Endodermal cell (in vitro differentiated cells): ENCODE results near the gene LAMB1. TPM values are rescaled to one million over a fixed set of nuclear protein-coding genes. Genes with fewer than 3 reads are reported as not detected.
A peak's percentile ranks its signal among the peaks of the same experiment; 100 is the strongest.

ENCODE experiments used
- DNase-seq: peaks from one replicate; pipeline ENCODE4 v3.0.0-alpha.2; 2017
- H3K27ac ChIP-seq: 2 replicates; pipeline ENCODE4 v1.5.1; 2013; ENCODE audit warnings: mild to moderate bottlenecking, low read depth, low read length, moderate library complexity
- H3K27me3 ChIP-seq: 2 replicates; pipeline ENCODE4 v1.6.1; 2013; ENCODE audit warnings: mild to moderate bottlenecking, low read length, moderate library complexity; ENCODE audit not compliant: insufficient read depth, control insufficient read depth, poor library complexity, severe bottlenecking
- H3K36me3 ChIP-seq: 2 replicates; pipeline ENCODE4 v1.7.0; 2013; ENCODE audit warnings: mild to moderate bottlenecking, low read length, moderate library complexity; ENCODE audit not compliant: control insufficient read depth, insufficient read depth
- H3K4me1 ChIP-seq: one replicate; pipeline ENCODE4 v1.7.0; 2013; ENCODE audit warnings: low read length; ENCODE audit not compliant: control insufficient read depth, insufficient read depth
- H3K4me3 ChIP-seq: 2 replicates; pipeline ENCODE4 v1.5.1; 2013; ENCODE audit warnings: mild to moderate bottlenecking, low read length, moderate library complexity
- H3K9ac ChIP-seq: 2 replicates; pipeline ENCODE4 v1.6.1; 2013; ENCODE audit warnings: mild to moderate bottlenecking, low read length, moderate library complexity; ENCODE audit not compliant: poor library complexity, severe bottlenecking; ENCODE audit errors: extremely low read depth
- H3K9me3 ChIP-seq: 2 replicates; pipeline ENCODE4 v1.6.1; 2013; ENCODE audit warnings: mild to moderate bottlenecking, low read length, moderate library complexity; ENCODE audit not compliant: control insufficient read depth
- H3K27ac Mint-ChIP-seq: 2 replicates; pipeline ENCODE4 v1.8.0; 2020; ENCODE audit warnings: mixed read lengths
- H3K27me3 Mint-ChIP-seq: 2 replicates; pipeline ENCODE4 v1.8.0; 2021; ENCODE audit warnings: mild to moderate bottlenecking, mixed read lengths; ENCODE audit not compliant: insufficient read depth
- H3K36me3 Mint-ChIP-seq: 2 replicates; pipeline ENCODE4 v1.8.0; 2020; ENCODE audit warnings: low read depth, mixed read lengths
- H3K4me1 Mint-ChIP-seq: 2 replicates; pipeline ENCODE4 v1.8.0; 2020; ENCODE audit warnings: mixed read lengths
- H3K4me3 Mint-ChIP-seq: 2 replicates; pipeline ENCODE4 v1.8.0; 2020; ENCODE audit warnings: mild to moderate bottlenecking, moderate library complexity, mixed read lengths
- H3K9me3 Mint-ChIP-seq: 2 replicates; pipeline ENCODE4 v1.8.0; 2020; ENCODE audit warnings: mild to moderate bottlenecking, mixed read lengths
- WGBS, 2 experiments: methylation state at CpG; one replicate each; pipeline versions ENCODE4 v1.1.5 to v1.1.7; 2013; ENCODE audit warnings: missing lambda C conversion rate in 2 of 2, mixed read lengths in 1 of 2; ENCODE audit not compliant: insufficient coverage in 1 of 2, insufficient read length in 1 of 2; 5-methylcytosine and 5-hydroxymethylcytosine counted together
- total RNA-seq, 2 donors: library from RNA; stranded (reverse); fragmentation: NEBNext Ultra II Directional in 1 of 2; extraction: Animal tissue kit (Norgen Biotek cat#: 25700) in 1 of 2; gene quantifications; 2 replicates in 1 of 2; 3 replicates in 1 of 2; pipeline ENCODE4 v1.2.1, GENCODE V29; 2021
- TF ChIP-seq, protein P1 (sequence below): fragments of 200-600 bp; sonication (generic); conservative IDR thresholded peaks from 2 replicates; pipeline ENCODE4 v1.5.0; 2021; ENCODE audit warnings: antibody characterized with exemption, mild to moderate bottlenecking

The LAMB1 gene
- total RNA-seq, 2 donors from 2014 or later = 192 to 209 TPM

DNA sequence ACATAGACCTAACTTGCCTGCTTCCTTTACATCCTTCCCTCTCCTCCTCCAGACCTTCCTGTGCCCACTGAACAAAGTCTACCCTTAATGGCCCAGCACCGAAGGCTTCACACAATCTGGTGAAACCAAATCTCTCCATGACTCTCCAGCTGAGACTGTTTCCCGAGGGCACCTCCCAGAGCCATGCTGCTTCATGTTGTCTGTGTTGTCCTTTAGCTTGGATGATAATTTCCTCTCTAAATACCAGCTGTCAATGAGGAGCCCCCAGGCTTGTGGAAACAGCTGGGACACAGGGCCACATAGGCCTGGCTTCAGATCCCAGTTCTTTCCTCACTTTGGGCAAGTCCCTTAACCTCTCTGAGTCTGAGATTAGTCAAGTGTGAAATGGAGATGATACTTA, 57.6 kb downstream of the LAMB1 start:
- H3K4me3 Mint-ChIP-seq = no peak overlapping the region
- H3K4me3 ChIP-seq = no peak overlapping the region
- no peaks in the 10 kb centered on the region for H3K9me3 ChIP-seq
- TF ChIP-seq, protein P1, sequence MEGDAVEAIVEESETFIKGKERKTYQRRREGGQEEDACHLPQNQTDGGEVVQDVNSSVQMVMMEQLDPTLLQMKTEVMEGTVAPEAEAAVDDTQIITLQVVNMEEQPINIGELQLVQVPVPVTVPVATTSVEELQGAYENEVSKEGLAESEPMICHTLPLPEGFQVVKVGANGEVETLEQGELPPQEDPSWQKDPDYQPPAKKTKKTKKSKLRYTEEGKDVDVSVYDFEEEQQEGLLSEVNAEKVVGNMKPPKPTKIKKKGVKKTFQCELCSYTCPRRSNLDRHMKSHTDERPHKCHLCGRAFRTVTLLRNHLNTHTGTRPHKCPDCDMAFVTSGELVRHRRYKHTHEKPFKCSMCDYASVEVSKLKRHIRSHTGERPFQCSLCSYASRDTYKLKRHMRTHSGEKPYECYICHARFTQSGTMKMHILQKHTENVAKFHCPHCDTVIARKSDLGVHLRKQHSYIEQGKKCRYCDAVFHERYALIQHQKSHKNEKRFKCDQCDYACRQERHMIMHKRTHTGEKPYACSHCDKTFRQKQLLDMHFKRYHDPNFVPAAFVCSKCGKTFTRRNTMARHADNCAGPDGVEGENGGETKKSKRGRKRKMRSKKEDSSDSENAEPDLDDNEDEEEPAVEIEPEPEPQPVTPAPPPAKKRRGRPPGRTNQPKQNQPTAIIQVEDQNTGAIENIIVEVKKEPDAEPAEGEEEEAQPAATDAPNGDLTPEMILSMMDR = no peak
- no peaks in the 10 kb centered on the region for H3K27me3 Mint-ChIP-seq
- H3K27ac Mint-ChIP-seq = peak overlapping the region; percentile 5
- peaks cover 82% of the 10 kb centered on the region for H3K36me3 Mint-ChIP-seq
- DNase-seq = no peak
- no peaks in the 10 kb centered on the region for H3K27me3 ChIP-seq
- H3K27ac ChIP-seq = no peak overlapping the region
- peaks cover 7% of the 10 kb centered on the region for H3K4me1 ChIP-seq
- H3K9me3 Mint-ChIP-seq = no peaks in the 10 kb centered on the region
- 95 to 100% methylated on average over 1 to 2 of the region's 2 CpGs for WGBS, 2 experiments
- H3K4me1 Mint-ChIP-seq = peaks cover 36% of the 10 kb centered on the region
- H3K36me3 ChIP-seq = peaks cover 94% of the 10 kb centered on the region
- no peak overlapping the region for H3K9ac ChIP-seq

DNA sequence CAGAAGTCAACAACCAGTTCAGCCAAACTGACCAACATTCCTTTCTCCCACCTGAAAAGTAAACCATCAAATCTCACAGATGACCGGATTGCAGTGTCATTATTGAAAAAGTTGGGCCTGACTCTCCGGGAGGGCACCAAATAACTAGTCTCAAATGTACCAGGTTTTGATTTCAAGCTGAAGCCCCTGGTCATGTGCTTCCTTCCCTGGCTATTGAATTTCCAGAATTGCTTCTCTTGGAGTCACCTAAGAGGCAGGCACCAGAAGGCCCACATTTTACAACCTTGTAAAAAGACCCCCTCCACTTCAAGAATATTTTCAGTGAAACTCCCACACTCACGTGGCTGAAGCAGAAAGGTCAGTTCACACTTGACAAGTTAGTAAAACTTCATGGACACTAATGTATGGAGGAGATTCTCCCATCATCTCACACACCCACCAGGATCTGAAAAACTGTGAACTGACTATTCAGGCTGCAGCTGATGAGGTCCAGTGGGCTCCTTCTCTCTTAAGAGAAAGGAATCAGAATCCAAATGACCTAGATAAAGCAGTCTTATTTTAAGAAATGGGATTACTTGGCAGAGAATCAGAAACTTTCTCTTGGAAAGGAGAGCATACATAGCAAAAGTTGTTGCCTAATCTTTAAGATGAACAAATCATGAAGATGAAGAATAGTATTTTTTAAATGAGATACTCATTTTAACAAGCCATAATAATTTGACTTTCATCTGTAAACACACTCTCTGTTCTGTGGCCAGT, 58.4 kb downstream of the LAMB1 start:
- TF ChIP-seq, protein P1 = no peak
- Mint-ChIP-seq H3K27me3 (no peaks in the 10 kb centered on the region), H3K4me1 (peaks cover 34% of the 10 kb centered on the region), H3K27ac (no peak overlapping the region), H3K9me3 (no peaks in the 10 kb centered on the region), H3K36me3 (peaks cover 85% of the 10 kb centered on the region), H3K4me3 (no peak overlapping the region)
- 96 to 100% methylated on average over 3 of the region's 3 CpGs for whole genome bisulfite sequencing, 2 experiments
- no peaks in the 10 kb centered on the region for H3K27me3 ChIP-seq
- no peaks in the 10 kb centered on the region for H3K9me3 ChIP-seq
- peaks cover 94% of the 10 kb centered on the region for H3K36me3 ChIP-seq
- DNase-seq = no peak
- no peak overlapping the region for H3K4me3 ChIP-seq
- H3K27ac ChIP-seq = no peak overlapping the region
- H3K9ac ChIP-seq = no peak overlapping the region
- peaks cover 7% of the 10 kb centered on the region for H3K4me1 ChIP-seq

DNA sequence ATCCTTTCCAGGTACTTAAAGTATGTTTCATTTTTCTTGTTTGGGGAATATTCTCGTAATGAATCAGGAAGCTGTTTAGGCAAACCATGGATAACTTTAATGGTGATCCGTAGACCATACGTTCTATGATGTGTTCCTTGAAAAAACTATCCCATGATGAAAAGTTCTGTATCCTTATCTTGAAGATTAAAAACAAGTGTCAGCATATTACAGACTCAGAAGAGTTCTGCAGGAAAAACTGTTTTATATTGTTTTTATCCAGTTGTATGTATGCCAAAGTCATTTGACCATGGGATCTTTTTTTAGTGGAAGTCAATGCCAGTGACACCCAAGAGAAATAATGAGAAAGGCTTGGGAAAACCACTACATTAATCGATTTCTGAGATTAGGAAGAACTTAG, 59.9 kb downstream of the LAMB1 start:
- Mint-ChIP-seq H3K27me3 (no peaks in the 10 kb centered on the region), H3K4me1 (peaks cover 23% of the 10 kb centered on the region), H3K36me3 (peaks cover 76% of the 10 kb centered on the region), H3K9me3 (no peaks in the 10 kb centered on the region), H3K4me3 (no peak overlapping the region), H3K27ac (no peak overlapping the region)
- Histone ChIP-seq H3K4me1 (peaks cover 7% of the 10 kb centered on the region), H3K9ac (no peak overlapping the region), H3K9me3 (no peaks in the 10 kb centered on the region), H3K4me3 (no peak overlapping the region), H3K36me3 (peaks cover 95% of the 10 kb centered on the region), H3K27ac (no peak overlapping the region), H3K27me3 (no peaks in the 10 kb centered on the region)
- TF ChIP-seq, protein P1 = no peak
- WGBS, 2 experiments = 85 to 96% methylated on average over 2 to 4 of the region's 4 CpGs
- no peak for DNase-seq
